ENCODE results near the gene POGZ. TPM values are rescaled to one million over a fixed set of nuclear protein-coding genes. Genes with fewer than 3 reads are reported as not detected.

The POGZ gene
- total RNA-seq, 4 donors from 2014 or later, result 44.1 to 90.9 (median 72.7) TPM

DNA sequence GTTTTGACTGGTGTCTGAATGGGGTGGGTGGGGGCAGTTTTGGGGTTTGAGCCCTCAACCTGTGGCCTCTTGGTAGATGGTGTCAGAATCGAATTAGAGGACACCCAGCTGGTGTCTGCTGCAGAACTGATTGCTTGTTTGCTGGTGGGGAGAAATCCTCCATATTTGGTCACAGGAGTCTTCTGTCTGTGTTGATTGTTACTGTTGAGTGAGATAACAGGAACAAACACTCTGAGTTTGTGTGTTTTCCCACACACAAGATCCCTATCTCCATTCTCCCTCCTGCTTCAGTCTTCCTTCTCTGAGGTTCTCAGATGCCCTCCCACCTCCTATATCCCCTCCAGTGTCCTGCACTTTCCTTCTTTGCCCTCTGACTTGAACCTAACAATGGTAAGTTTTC is 32.8 kb upstream of the POGZ start:
- Histone ChIP-seq H3K9me3 (no peaks in the 10 kb centered on the region), H3K27me3 (no peaks in the 10 kb centered on the region), H3K4me1 (peaks cover 0 to 10% (median 7%) of the 10 kb centered on the region in 4 donors), H3K4me3 (no peak overlapping the region), H3K36me3 (no peaks in the 10 kb centered on the region), H3K27ac (no peak overlapping the region)
- intact Hi-C loops (cut with DNase I; ENCODE audit: low total_unique reads) (no loop called here), in situ Hi-C loops (cut with MboI; ENCODE audit: low pct_ligation_motif_present in 1 of 4, low pct_unique_long_range_greater_than_20kb in 1 of 4, low sequenced_read_pairs in 3 of 4) (no loop called here)
- DNase-seq, result no peak
- TF ChIP-seq POLR2AphosphoS5 (IDR thresholded peaks at IDR 0.05) (no peak), POLR2A (IDR thresholded peaks at IDR 0.05) (no peak), EP300 (IDR thresholded peaks at IDR 0.05; ENCODE audit: low read depth) (no peak)
- TF ChIP-seq, protein P1, sequence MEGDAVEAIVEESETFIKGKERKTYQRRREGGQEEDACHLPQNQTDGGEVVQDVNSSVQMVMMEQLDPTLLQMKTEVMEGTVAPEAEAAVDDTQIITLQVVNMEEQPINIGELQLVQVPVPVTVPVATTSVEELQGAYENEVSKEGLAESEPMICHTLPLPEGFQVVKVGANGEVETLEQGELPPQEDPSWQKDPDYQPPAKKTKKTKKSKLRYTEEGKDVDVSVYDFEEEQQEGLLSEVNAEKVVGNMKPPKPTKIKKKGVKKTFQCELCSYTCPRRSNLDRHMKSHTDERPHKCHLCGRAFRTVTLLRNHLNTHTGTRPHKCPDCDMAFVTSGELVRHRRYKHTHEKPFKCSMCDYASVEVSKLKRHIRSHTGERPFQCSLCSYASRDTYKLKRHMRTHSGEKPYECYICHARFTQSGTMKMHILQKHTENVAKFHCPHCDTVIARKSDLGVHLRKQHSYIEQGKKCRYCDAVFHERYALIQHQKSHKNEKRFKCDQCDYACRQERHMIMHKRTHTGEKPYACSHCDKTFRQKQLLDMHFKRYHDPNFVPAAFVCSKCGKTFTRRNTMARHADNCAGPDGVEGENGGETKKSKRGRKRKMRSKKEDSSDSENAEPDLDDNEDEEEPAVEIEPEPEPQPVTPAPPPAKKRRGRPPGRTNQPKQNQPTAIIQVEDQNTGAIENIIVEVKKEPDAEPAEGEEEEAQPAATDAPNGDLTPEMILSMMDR (IDR thresholded peaks at IDR 0.05), result no peak
- 81 to 100% methylated on average over 1 of the region's 1 CpG for WGBS, 2 donors (ENCODE audit: low coverage in 1 of 2)

DNA sequence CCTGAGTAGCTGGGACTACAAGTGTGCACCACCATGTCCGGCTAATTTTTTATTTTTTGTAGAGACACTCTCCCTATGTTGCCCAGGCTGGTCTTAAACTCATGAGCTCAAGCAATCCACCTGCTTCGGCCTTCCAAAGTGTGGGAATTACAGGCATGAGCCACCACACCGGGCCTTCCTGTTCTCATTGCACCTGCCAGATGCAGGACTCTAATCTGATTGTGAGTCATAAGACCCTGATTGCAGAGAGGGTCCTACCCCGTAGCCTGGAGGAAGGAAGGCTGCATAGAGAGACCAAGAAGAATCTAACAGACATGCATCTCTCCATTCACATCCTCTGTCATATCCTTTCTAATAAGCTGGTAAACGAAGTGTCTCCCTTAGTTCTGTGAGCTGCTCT is 32.3 kb upstream of the POGZ start:
- no peak for DNase-seq
- intact Hi-C loops (cut with DNase I; ENCODE audit: low total_unique reads), result no loop called here

DNA sequence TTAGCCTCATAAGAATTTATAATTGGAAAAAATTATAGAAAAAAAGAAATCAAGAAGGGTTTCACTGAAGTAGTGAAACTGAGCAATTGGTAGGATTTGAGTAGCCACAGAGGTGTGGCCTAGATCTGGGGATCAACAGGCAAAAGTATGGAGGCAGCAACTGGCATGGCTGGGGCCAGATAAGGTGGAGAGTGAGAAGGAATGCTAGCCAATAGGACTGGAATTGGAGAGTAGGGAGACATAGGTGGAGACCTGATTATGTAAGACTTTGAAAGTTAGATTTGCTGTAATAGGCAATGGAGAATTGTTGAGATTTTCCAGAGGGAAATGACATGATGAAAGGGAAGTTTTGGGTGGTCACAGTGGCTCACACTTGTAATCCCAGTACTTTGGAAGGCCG is 27.3 kb upstream of the POGZ start:
- no peaks in the 10 kb centered on the region for H3K36me3 ChIP-seq
- H3K9me3 ChIP-seq, result peaks cover 0 to 5% of the 10 kb centered on the region in 2 donors
- TF ChIP-seq, protein P1 (IDR thresholded peaks at IDR 0.05), result no peak
- no peak for TF ChIP-seq POLR2AphosphoS5 (IDR thresholded peaks at IDR 0.05)
- no peak for TF ChIP-seq EP300 (IDR thresholded peaks at IDR 0.05; ENCODE audit: low read depth)
- no peak for TF ChIP-seq POLR2A (IDR thresholded peaks at IDR 0.05)
- in situ Hi-C loops (cut with MboI; ENCODE audit: low pct_ligation_motif_present in 1 of 4, low pct_unique_long_range_greater_than_20kb in 1 of 4, low sequenced_read_pairs in 3 of 4), result no loop called here
- DNase-seq, result no peak
- H3K27me3 ChIP-seq, result no peaks in the 10 kb centered on the region
- intact Hi-C loops (cut with DNase I; ENCODE audit: low total_unique reads), result no loop called here
- no peaks in the 10 kb centered on the region for H3K4me1 ChIP-seq
- H3K4me3 ChIP-seq, result no peak overlapping the region
- no peak overlapping the region for H3K27ac ChIP-seq
- 68% methylated on average over 1 of the region's 1 CpG; no CpG with 5 or more reads in 1 of the 2 donors for WGBS, 2 donors (ENCODE audit: low coverage in 1 of 2)

More for the DNA sequence above, 32.3 kb upstream of the POGZ start:
- H3K27ac ChIP-seq, result no peak overlapping the region
- no peaks in the 10 kb centered on the region for H3K36me3 ChIP-seq
- H3K27me3 ChIP-seq, result no peaks in the 10 kb centered on the region
- TF ChIP-seq POLR2AphosphoS5 (IDR thresholded peaks at IDR 0.05), result no peak
- TF ChIP-seq EP300 (IDR thresholded peaks at IDR 0.05; ENCODE audit: low read depth), result no peak
- no peak for TF ChIP-seq POLR2A (IDR thresholded peaks at IDR 0.05)
- TF ChIP-seq, protein P1 (IDR thresholded peaks at IDR 0.05), result no peak
- no peak overlapping the region for H3K4me3 ChIP-seq
- in situ Hi-C loops (cut with MboI; ENCODE audit: low pct_ligation_motif_present in 1 of 4, low pct_unique_long_range_greater_than_20kb in 1 of 4, low sequenced_read_pairs in 3 of 4), result no loop called here
- H3K9me3 ChIP-seq, result no peaks in the 10 kb centered on the region
- peaks cover 0 to 10% (median 7%) of the 10 kb centered on the region in 4 donors for H3K4me1 ChIP-seq
- WGBS, 2 donors (ENCODE audit: low coverage in 1 of 2), result 80 to 84% methylated on average over 1 to 5 of the region's 5 CpGs

GRCh38 chr1:151485685-151486255 is 26.5 kb upstream of the POGZ start:
- Histone ChIP-seq H3K4me1 (no peaks in the 10 kb centered on the region), H3K27me3 (no peaks in the 10 kb centered on the region), H3K36me3 (no peaks in the 10 kb centered on the region), H3K9me3 (peaks cover 0 to 5% of the 10 kb centered on the region in 2 donors), H3K4me3 (no peak overlapping the region), H3K27ac (no peak overlapping the region)
- TF ChIP-seq EP300 (IDR thresholded peaks at IDR 0.05; ENCODE audit: low read depth) (no peak), POLR2A (IDR thresholded peaks at IDR 0.05) (no peak), POLR2AphosphoS5 (IDR thresholded peaks at IDR 0.05) (no peak)
- TF ChIP-seq, protein P1 (IDR thresholded peaks at IDR 0.05), result no peak
- in situ Hi-C loops (cut with MboI; ENCODE audit: low pct_ligation_motif_present in 1 of 4, low pct_unique_long_range_greater_than_20kb in 1 of 4, low sequenced_read_pairs in 3 of 4), result no loop called here
- intact Hi-C loops (cut with DNase I; ENCODE audit: low total_unique reads), result no loop called here
- DNase-seq, result no peak
- WGBS, 2 donors (ENCODE audit: low coverage in 1 of 2), result 71 to 81% methylated on average over 2 to 5 of the region's 5 CpGs
